K562 (cell line): Measurements from ENCODE around the gene HOXB1. TPM values are rescaled to one million over a fixed set of nuclear protein-coding genes. Genes with fewer than 3 reads are reported as not detected.

Source experiments
- AFF1 ChIP-seq, 2 experiments: fragments of 450-650 bp; IDR thresholded peaks; 2 replicates each; pipeline ENCODE4 v1.6.1; 2018; ENCODE audit warnings: mild to moderate bottlenecking in 2 of 2, low read depth in 1 of 2; ENCODE audit not compliant: partially characterized antibody in 2 of 2
- ATF3 ChIP-seq, 2 experiments: fragments of 450-650 bp in 1 of 2; sonication (generic) in 1 of 2; formaldehyde crosslinking in 1 of 2; IDR thresholded peaks in 1 of 2; conservative IDR thresholded peaks in 1 of 2; 2 replicates each; pipeline versions ENCODE4 v1.6.1 to v1.8.1; 2016 to 2023; ENCODE audit warnings: mild to moderate bottlenecking in 2 of 2, moderate library complexity in 2 of 2, inconsistent platforms in 1 of 2, missing genetic modification reagents in 1 of 2
- DNMT1 ChIP-seq: fragments of 450-650 bp; IDR thresholded peaks from 2 replicates; pipeline ENCODE4 v1.6.1; 2016; ENCODE audit warnings: antibody characterized with exemption, mild to moderate bottlenecking
- GATAD2B ChIP-seq: fragments of 450-650 bp; IDR thresholded peaks from 2 replicates; pipeline ENCODE4 v1.6.1; 2017; ENCODE audit warnings: mild to moderate bottlenecking, borderline replicate concordance
- MAFK ChIP-seq: IDR thresholded peaks from 2 replicates; pipeline ENCODE4 v1.6.1; 2011; ENCODE audit warnings: low read length, improper control_type of control experiment
- MEIS2 ChIP-seq: fragments of 450-650 bp; IDR thresholded peaks from 2 replicates; pipeline ENCODE4 v1.6.1; 2014; ENCODE audit warnings: mild to moderate bottlenecking; ENCODE audit not compliant: partially characterized antibody
- NFYB ChIP-seq: IDR thresholded peaks from 2 replicates; pipeline ENCODE4 v1.6.1; 2011; ENCODE audit warnings: mild to moderate bottlenecking, moderate library complexity; ENCODE audit not compliant: insufficient read length; ENCODE audit errors: extremely low read depth
- NUFIP1 ChIP-seq: fragments of 450-650 bp; IDR thresholded peaks from 2 replicates; pipeline ENCODE4 v1.6.1; 2018; ENCODE audit not compliant: partially characterized antibody
- PBX2 ChIP-seq, 2 experiments: IDR thresholded peaks in 1 of 2; conservative IDR thresholded peaks in 1 of 2; 2 replicates each; pipeline ENCODE4 v1.6.1; 2016; ENCODE audit warnings: low read depth in 2 of 2, mild to moderate bottlenecking in 1 of 2, missing compliant biosample characterization in 1 of 2, missing genetic modification characterization in 1 of 2, moderate library complexity in 1 of 2
- TSC22D4 ChIP-seq: fragments of 450-650 bp; IDR thresholded peaks from 2 replicates; pipeline ENCODE4 v1.6.1; 2016; ENCODE audit warnings: missing genetic modification characterization, missing biosample characterization, control low read depth
- ZNF143 ChIP-seq: sonication (generic); formaldehyde crosslinking; IDR thresholded peaks from 2 replicates; pipeline ENCODE4 v1.9.0; 2022; ENCODE audit warnings: mild to moderate bottlenecking, missing genetic modification reagents
- ZNF316 ChIP-seq: fragments of 450-650 bp; IDR thresholded peaks from 2 replicates; pipeline ENCODE4 v1.6.1; 2016
- polyA plus RNA-seq, 8 experiments: library from polyadenylated mRNA; depleted of rRNA in 4 of 8; stranded (reverse) in 5 of 8; unstranded in 3 of 8; fragments of >200 nt; fragmentation: Nextera tagmentation in 2 of 8; fragmentation: Illumina TruSeq in 1 of 8; extraction: Ambion mirVana in 2 of 8; extraction: Trizol in 1 of 8; gene quantifications; 2 replicates each; pipeline versions ENCODE4 v1.2.1 to v1.2.3, GENCODE V29; 2011 to 2014; ENCODE audit warnings: inconsistent platforms in 1 of 8, missing spikeins in 1 of 8
- total RNA-seq, 7 experiments: library from RNA; depleted of rRNA in 6 of 7; stranded (reverse); fragments of >200 nt in 6 of 7; fragmentation: Illumina TruSeq in 2 of 7; extraction: Trizol in 2 of 7; gene quantifications; 2 replicates each; pipeline versions ENCODE4 v1.2.1 to v1.2.3, GENCODE V29; 2011 to 2021; ENCODE audit warnings: low replicate concordance in 1 of 7
- TF ChIP-seq, protein P1 (sequence below): fragments of 450-650 bp; conservative IDR thresholded peaks from 2 replicates; pipeline ENCODE4 v1.6.1; 2016; ENCODE audit warnings: missing genetic modification characterization, low read depth, mild to moderate bottlenecking, control low read depth, missing compliant biosample characterization
- TF ChIP-seq, protein P2 (sequence below): fragments of 450-650 bp; IDR thresholded peaks from 2 replicates; pipeline ENCODE4 v1.6.1; 2016

Gene HOXB1
- total and polyA plus RNA-seq, 9 of the 15 experiments (the other 6 are each of a cell fraction or from before 2014, with no cell fraction given), result 0.04 TPM; not detected in 8

DNA sequence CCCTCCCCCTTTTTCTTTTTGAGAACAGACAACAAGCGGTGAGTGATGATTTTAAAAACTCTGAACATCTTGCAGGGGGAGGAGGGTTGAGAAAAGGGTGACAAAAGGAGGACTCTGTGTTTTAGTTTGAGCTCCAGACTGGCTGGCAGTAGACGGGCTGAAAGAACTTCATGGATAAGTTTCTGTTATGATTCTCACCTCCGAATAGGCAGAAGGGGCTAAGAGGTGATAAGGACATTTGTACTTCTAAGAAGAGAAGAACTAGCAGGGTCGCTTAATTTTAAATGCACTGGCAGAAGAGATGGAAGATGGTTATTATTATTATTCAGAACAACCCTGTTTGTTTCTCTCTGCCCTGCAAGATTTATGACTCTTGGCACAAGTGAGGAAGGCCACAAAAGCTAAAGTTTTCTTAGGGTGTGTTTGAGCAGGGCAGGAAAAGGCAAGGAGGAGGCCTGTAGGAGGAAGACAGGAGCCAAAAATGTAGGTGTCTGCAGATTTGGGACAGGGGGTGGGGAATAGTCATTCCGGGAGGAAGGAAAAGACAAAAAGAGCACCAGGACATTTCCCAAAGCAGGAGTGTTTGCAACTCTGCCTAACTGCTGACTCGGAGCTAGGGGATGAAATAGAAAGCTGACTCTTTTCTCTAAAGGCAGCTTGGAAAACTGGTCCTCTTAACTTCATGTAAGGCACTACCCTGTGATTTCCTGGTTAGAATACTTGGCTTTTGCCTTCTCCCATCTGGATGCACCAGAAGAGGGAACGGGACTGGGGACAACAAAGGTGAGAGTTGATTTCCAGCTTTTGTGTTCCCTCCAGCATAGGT, 26.0 kb upstream of the HOXB1 start (continued):
- TF ChIP-seq AFF1 (IDR thresholded peaks at IDR 0.05; ENCODE audit: low read depth in 1 of 2, partially characterized antibody in 2 of 2) (peak in 1 of 2 experiments; percentile 37), NUFIP1 (no peak), ZNF316 (peak; percentile 48), GATAD2B (no peak), NFYB (no peak), DNMT1 (no peak), PBX2 (CRISPR knock-in tag; IDR thresholded peaks at IDR 0.05; ENCODE audit: low read depth) (no peak), PBX2 (tag; conservative IDR thresholded peaks at IDR 0.05; ENCODE audit: low read depth) (peak; percentile 88), MAFK (0 out of 2 replicates have a peak, but pooled peaks have one; percentile 3), MEIS2 (peak; percentile 84), ZNF143 (CRISPR knock-in tag) (no peak), TSC22D4 (tag) (no peak), ATF3 (IDR thresholded peaks at IDR 0.05) (no peak), ATF3 (CRISPR knock-in tag; conservative IDR thresholded peaks at IDR 0.05) (no peak)
- TF ChIP-seq, protein P1, sequence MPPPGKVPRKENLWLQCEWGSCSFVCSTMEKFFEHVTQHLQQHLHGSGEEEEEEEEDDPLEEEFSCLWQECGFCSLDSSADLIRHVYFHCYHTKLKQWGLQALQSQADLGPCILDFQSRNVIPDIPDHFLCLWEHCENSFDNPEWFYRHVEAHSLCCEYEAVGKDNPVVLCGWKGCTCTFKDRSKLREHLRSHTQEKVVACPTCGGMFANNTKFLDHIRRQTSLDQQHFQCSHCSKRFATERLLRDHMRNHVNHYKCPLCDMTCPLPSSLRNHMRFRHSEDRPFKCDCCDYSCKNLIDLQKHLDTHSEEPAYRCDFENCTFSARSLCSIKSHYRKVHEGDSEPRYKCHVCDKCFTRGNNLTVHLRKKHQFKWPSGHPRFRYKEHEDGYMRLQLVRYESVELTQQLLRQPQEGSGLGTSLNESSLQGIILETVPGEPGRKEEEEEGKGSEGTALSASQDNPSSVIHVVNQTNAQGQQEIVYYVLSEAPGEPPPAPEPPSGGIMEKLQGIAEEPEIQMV (tag), result no peak
- TF ChIP-seq, protein P2, sequence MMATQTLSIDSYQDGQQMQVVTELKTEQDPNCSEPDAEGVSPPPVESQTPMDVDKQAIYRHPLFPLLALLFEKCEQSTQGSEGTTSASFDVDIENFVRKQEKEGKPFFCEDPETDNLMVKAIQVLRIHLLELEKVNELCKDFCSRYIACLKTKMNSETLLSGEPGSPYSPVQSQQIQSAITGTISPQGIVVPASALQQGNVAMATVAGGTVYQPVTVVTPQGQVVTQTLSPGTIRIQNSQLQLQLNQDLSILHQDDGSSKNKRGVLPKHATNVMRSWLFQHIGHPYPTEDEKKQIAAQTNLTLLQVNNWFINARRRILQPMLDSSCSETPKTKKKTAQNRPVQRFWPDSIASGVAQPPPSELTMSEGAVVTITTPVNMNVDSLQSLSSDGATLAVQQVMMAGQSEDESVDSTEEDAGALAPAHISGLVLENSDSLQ, result peak; percentile 68
